T-cell (primary cell): ENCODE data around the gene ARSB. TPM values are rescaled to one million over a fixed set of nuclear protein-coding genes. Genes with fewer than 3 reads are reported as not detected.

Experiments used
- ATAC-seq, 4 experiments: fragments of 200-7000 bp in 3 of 4; fragments of 150-1000 bp in 1 of 4; cut with Tn5 transposase; replicated peaks in 1 of 4; 1 replicate in 3 of 4; 2 replicates in 1 of 4; pipeline ENCODE4 v1.10.0; 2021; ENCODE audit warnings: moderate library complexity in 3 of 4, mild to moderate bottlenecking in 2 of 4, moderate number of reproducible peaks in 1 of 4
- CTCF ChIA-PET, 2 donors: fragments of 300-600 bp; sonication (Branson Sonifier 250); formaldehyde crosslinking; loops; one replicate each; lab custom pipeline; 2022; ENCODE audit warnings: antibody characterized with exemption in 2 of 2; lab: Charles Lee
- POLR2A ChIA-PET, 2 donors: fragments of 300-600 bp; sonication (Branson Sonifier 250); formaldehyde crosslinking; loops; one replicate each; lab custom pipeline; 2022; ENCODE audit warnings: antibody characterized with exemption in 2 of 2; lab: Charles Lee
- DNase-seq, 35 experiments: peaks; one replicate each; pipeline versions ENCODE4 v3.0.0 to v3.0.0-alpha.2; 2013 to 2023
- H3K27ac ChIP-seq: one replicate; pipeline ENCODE4 v1.5.1; 2013; ENCODE audit warnings: low read length
- H3K27me3 ChIP-seq, 2 experiments: replicated peaks in 1 of 2; 1 replicate in 1 of 2; 2 replicates in 1 of 2; pipeline versions ENCODE4 v1.6.1 to v1.7.0; 2013; ENCODE audit warnings: low read length in 1 of 2, mixed read lengths in 1 of 2; ENCODE audit not compliant: control insufficient read depth in 2 of 2, insufficient read depth in 2 of 2; ENCODE audit errors: extremely low read depth in 1 of 2
- H3K36me3 ChIP-seq, 2 donors: 1 replicate in 1 of 2; 2 replicates in 1 of 2; pipeline versions ENCODE4 v1.6.1 to v1.7.0; 2013; ENCODE audit warnings: low read length in 1 of 2; ENCODE audit not compliant: control insufficient read depth in 2 of 2, insufficient read depth in 1 of 2; ENCODE audit errors: extremely low read depth in 1 of 2
- H3K4me1 ChIP-seq, 2 experiments: 1 replicate in 1 of 2; 2 replicates in 1 of 2; pipeline versions ENCODE4 v1.6.1 to v1.7.0; 2013; ENCODE audit warnings: low read length in 2 of 2, mixed read lengths in 1 of 2; ENCODE audit not compliant: insufficient read depth in 2 of 2, control insufficient read depth in 1 of 2; ENCODE audit errors: extremely low read depth in 1 of 2
- H3K4me3 ChIP-seq, 2 donors: 1 replicate in 1 of 2; 2 replicates in 1 of 2; pipeline versions ENCODE4 v1.5.1 to v1.7.0; 2013; ENCODE audit warnings: mild to moderate bottlenecking in 2 of 2, low read length in 1 of 2, moderate library complexity in 1 of 2; ENCODE audit not compliant: control insufficient read depth in 1 of 2; ENCODE audit errors: extremely low read depth in 1 of 2
- H3K9me3 ChIP-seq: 2 replicates; pipeline ENCODE4 v1.7.0; 2013
- H3K27ac Mint-ChIP-seq, 2 donors: one replicate each; pipeline ENCODE4 v1.8.0; 2020 to 2021; ENCODE audit warnings: mild to moderate bottlenecking in 2 of 2, mixed read lengths in 2 of 2
- H3K27me3 Mint-ChIP-seq, 2 donors: one replicate each; pipeline ENCODE4 v1.8.0; 2021 to 2022; ENCODE audit warnings: mixed read lengths in 2 of 2
- H3K36me3 Mint-ChIP-seq: one replicate; pipeline ENCODE4 v1.8.0; 2021; ENCODE audit warnings: mixed read lengths
- H3K4me1 Mint-ChIP-seq, 3 donors: one replicate each; pipeline ENCODE4 v1.8.0; 2020 to 2022; ENCODE audit warnings: mixed read lengths in 3 of 3, mild to moderate bottlenecking in 1 of 3
- H3K4me3 Mint-ChIP-seq, 3 donors: one replicate each; pipeline ENCODE4 v1.8.0; 2020 to 2022; ENCODE audit warnings: mild to moderate bottlenecking in 3 of 3, mixed read lengths in 3 of 3, moderate library complexity in 3 of 3
- H3K9me3 Mint-ChIP-seq, 3 donors: one replicate each; pipeline ENCODE4 v1.8.0; 2020 to 2022; ENCODE audit warnings: mixed read lengths in 3 of 3
- WGBS: methylation state at CpG from one replicate; pipeline ENCODE4 v1.1.5; 2013; ENCODE audit warnings: missing lambda C conversion rate; ENCODE audit not compliant: insufficient coverage; 5-methylcytosine and 5-hydroxymethylcytosine counted together
- total RNA-seq, 35 experiments: library from RNA in 6 of 35; stranded (reverse) in 6 of 35; fragments of 120-200 nt in 1 of 35; gene quantifications; one replicate each; pipeline versions ENCODE4 v1.2.1 to v1.2.4 and lab custom pipeline; 2013 to 2026

ARSB gene
- total RNA-seq, 5 donors from 2014 or later (not counting 1 experiment from before 2014, with no cell fraction given), result 5.6 to 7.1 (median 6.9) TPM

DNA sequence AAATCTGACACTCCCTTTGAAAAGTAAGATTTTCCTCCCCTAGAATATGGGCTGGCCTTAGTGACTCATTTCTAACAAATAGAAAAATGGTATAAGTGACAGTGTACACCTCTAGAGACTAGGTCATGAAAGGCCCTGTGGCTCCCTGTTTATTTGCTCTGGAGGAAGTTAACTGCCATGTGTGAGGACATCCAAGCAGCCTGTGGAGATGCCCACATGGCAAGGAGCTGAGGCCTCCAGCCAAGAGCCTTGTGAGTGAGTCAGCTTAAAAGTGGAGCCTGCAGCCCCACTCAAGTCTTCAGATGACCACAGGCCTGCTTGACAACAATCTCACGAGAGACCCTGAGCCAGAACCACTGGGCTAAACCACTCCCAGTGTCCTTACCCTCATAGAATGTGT is 208.5 kb downstream of the ARSB start:
- H3K36me3 ChIP-seq, result peaks cover 0 to 1% of the 10 kb centered on the region in 2 donors
- H3K36me3 Mint-ChIP-seq, result peaks cover 49% of the 10 kb centered on the region
- peaks cover under 1 to 2% of the 10 kb centered on the region in 2 experiments for H3K4me1 ChIP-seq
- no peak for DNase-seq
- peaks cover 3 to 5% (median 5%) of the 10 kb centered on the region in 3 donors for H3K4me1 Mint-ChIP-seq
- POLR2A ChIA-PET, result no interaction called here
- H3K4me3 Mint-ChIP-seq, result no peak overlapping the region
- no peaks in the 10 kb centered on the region for H3K27me3 Mint-ChIP-seq
- H3K27ac Mint-ChIP-seq, result no peak overlapping the region
- no CpG with 5 or more reads among the region's 1 CpG for WGBS
- no peaks in the 10 kb centered on the region for H3K27me3 ChIP-seq
- no peak for ATAC-seq
- no peak overlapping the region for H3K4me3 ChIP-seq
- H3K9me3 Mint-ChIP-seq, result no peaks in the 10 kb centered on the region
- no peaks in the 10 kb centered on the region for H3K9me3 ChIP-seq
- no peak overlapping the region for H3K27ac ChIP-seq
- CTCF ChIA-PET, result interaction anchor here in 1 of 2 donors (0.6 kb wide), 1 partner anchor 1132 kb away, joined by 5 read pairs; no protein-coding TSS in a partner anchor

DNA sequence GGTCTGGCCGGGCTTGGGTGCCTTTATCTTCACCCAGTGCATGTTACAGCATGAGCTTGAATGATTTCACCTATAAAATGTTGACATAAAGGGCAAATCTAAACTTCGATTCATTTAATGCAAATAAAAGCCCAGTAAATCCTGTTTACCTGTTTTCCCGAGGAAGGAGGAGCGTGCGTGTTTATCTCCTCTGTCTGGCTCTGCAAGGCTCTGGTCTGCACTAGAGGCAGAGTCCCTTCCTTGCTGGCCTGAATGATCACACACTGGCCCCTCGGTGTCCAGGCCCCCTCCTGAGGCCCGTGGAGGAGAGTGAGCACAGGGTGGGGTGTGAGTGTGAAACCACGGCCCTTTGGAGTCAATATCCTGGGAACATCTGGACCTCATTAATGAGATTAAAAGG is 211.5 kb downstream of the ARSB start:
- Mint-ChIP-seq H3K9me3 (no peaks in the 10 kb centered on the region), H3K4me1 (peaks cover 5 to 8% (median 6%) of the 10 kb centered on the region in 3 donors), H3K4me3 (no peak overlapping the region), H3K36me3 (peaks cover 21% of the 10 kb centered on the region), H3K27ac (no peak overlapping the region), H3K27me3 (no peaks in the 10 kb centered on the region)
- Histone ChIP-seq H3K27ac (no peak overlapping the region), H3K4me1 (peaks cover 2% of the 10 kb centered on the region in 2 experiments), H3K9me3 (no peaks in the 10 kb centered on the region), H3K36me3 (no peaks in the 10 kb centered on the region), H3K4me3 (no peak overlapping the region), H3K27me3 (no peaks in the 10 kb centered on the region)
- ChIA-PET CTCF (no interaction called here), POLR2A (no interaction called here)
- DNase-seq (no peak), ATAC-seq (no peak)
- 94% methylated on average over 2 of the region's 8 CpGs for WGBS

DNA sequence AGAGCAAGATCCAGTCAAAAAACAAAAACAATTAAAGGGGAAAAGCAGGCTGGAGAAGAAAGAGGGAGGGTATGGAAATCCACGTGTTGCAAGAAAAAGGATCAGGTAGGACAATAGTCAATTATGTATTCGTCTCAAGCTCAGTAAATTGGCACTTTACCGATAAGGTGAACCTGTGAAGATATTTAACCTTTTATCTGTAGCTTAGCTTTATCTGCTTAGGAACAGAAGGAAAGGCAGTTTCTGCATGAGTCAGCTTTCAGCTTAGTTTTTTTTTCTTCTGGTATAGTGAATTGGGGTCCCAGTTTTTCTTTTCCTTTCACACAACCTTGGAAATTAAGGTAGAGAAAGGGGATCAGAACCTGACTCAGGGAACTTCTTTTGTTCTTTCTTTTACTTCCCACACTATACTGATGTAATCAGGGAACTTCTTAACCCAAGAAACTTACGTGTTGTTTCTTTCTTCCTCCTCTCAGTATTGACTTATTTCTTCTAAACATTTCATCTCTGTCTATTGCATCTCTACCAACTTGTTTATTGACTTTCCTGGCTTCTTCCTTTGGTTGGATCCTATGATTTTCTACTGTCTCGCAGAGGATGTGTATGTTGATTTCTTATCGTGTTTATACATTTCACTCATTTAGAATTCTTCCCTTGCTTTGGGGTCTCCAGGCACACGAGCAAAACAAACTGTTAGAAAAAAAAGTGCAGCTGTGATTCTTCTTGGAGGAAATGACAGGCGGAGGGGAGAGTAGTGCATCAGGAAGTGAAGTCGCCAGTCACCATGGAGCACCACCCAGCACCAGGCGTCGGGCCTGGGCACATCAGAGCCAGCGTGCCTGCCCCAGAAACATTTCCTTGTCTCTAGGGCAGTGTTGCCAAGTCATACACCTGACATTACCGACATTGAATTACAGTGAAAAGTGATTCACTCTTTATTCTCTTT is 213.6 kb downstream of the ARSB start:
- Mint-ChIP-seq H3K9me3 (no peaks in the 10 kb centered on the region), H3K36me3 (peaks cover 16% of the 10 kb centered on the region), H3K27ac (peak overlapping the region in 1 of 2 donors; percentile 40), H3K4me1 (peaks cover 5 to 8% (median 6%) of the 10 kb centered on the region in 3 donors), H3K27me3 (peaks cover 0 to 2% of the 10 kb centered on the region in 2 donors), H3K4me3 (no peak overlapping the region)
- CTCF ChIA-PET, result no interaction called here
- POLR2A ChIA-PET, result no interaction called here
- H3K9me3 ChIP-seq, result no peaks in the 10 kb centered on the region
- H3K4me3 ChIP-seq, result no peak overlapping the region
- DNase-seq (no peak), ATAC-seq (peak in 1 of 4 experiments; percentile 54)
- H3K27ac ChIP-seq, result no peak overlapping the region
- H3K27me3 ChIP-seq, result no peaks in the 10 kb centered on the region
- H3K4me1 ChIP-seq, result peaks cover 2% of the 10 kb centered on the region in 2 experiments
- 78% methylated on average over 3 of the region's 13 CpGs for WGBS
- H3K36me3 ChIP-seq, result no peaks in the 10 kb centered on the region

DNA sequence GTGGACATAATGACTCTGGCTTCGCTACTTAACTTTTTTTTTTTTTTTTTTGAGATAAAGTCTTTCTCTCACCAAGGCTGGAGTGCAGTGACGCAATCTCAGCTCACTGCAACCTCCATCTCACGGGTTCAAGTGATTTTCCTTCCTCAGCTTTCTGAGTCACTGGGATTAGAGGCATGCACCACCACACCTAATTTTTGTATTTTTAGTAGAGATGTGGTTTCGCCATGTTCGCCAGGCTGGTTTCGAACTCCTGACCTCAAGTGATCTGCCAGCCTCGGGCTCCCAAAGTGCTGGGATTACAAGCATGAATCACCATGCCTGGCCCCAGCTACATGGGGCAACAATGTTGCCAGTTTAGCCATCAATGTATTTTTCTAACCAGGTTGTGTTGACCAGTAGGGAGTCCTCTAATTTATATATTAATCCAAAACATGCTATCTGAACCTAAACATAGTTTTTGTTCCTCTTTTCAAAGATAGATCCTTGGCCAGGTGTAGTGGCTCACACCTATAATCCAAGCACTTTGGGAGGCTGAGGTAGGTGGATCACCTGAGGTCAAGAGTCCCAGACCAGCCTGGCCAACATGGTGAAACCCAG is 216.2 kb downstream of the ARSB start:
- Histone ChIP-seq H3K4me3 (no peak overlapping the region), H3K9me3 (no peaks in the 10 kb centered on the region), H3K4me1 (peaks cover 2% of the 10 kb centered on the region in 2 experiments), H3K27me3 (no peaks in the 10 kb centered on the region), H3K36me3 (no peaks in the 10 kb centered on the region), H3K27ac (no peak overlapping the region)
- WGBS, result 82% methylated on average over 2 of the region's 7 CpGs
- Mint-ChIP-seq H3K9me3 (peaks cover 0 to 2% (median 0%) of the 10 kb centered on the region in 3 donors), H3K4me3 (no peak overlapping the region), H3K4me1 (peaks cover 5 to 8% (median 6%) of the 10 kb centered on the region in 3 donors), H3K36me3 (peaks cover 4% of the 10 kb centered on the region), H3K27ac (no peak overlapping the region), H3K27me3 (peaks cover 5% of the 10 kb centered on the region in 2 donors)
- ATAC-seq, result no peak
- no peak for DNase-seq
- POLR2A ChIA-PET, result no interaction called here
- CTCF ChIA-PET, result no interaction called here

DNA sequence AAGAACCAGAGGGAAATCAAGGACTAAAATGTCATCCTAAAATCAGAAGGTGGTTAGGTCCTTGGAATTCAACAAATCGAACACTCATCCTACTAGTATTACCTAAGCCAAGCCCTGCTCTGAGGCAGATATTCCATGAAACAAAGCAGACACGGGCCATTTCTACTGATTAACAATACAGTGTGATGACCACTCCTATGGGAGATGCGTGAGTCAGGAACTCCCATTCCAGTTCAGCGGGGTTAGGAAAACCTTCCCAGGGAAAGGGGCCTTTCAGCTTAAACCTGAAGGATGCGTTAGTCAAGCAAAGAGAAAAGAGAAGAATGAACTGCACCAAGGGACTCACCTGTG is 218.7 kb downstream of the ARSB start:
- peaks cover 0 to 11% (median 0%) of the 10 kb centered on the region in 3 donors for H3K9me3 Mint-ChIP-seq
- no peak overlapping the region for H3K27ac Mint-ChIP-seq
- ATAC-seq, result no peak
- peaks cover 0 to under 1% (median 0%) of the 10 kb centered on the region in 3 donors for H3K4me1 Mint-ChIP-seq
- Histone ChIP-seq H3K27ac (no peak overlapping the region), H3K9me3 (no peaks in the 10 kb centered on the region), H3K4me3 (no peak overlapping the region), H3K36me3 (no peaks in the 10 kb centered on the region), H3K4me1 (no peaks in the 10 kb centered on the region), H3K27me3 (no peaks in the 10 kb centered on the region)
- H3K4me3 Mint-ChIP-seq, result no peak overlapping the region
- peaks cover 6 to 7% of the 10 kb centered on the region in 2 donors for H3K27me3 Mint-ChIP-seq
- no peak for DNase-seq
- POLR2A ChIA-PET, result no interaction called here
- CTCF ChIA-PET, result no interaction called here
- 95% methylated on average over 4 of the region's 5 CpGs for WGBS
- no peaks in the 10 kb centered on the region for H3K36me3 Mint-ChIP-seq

DNA sequence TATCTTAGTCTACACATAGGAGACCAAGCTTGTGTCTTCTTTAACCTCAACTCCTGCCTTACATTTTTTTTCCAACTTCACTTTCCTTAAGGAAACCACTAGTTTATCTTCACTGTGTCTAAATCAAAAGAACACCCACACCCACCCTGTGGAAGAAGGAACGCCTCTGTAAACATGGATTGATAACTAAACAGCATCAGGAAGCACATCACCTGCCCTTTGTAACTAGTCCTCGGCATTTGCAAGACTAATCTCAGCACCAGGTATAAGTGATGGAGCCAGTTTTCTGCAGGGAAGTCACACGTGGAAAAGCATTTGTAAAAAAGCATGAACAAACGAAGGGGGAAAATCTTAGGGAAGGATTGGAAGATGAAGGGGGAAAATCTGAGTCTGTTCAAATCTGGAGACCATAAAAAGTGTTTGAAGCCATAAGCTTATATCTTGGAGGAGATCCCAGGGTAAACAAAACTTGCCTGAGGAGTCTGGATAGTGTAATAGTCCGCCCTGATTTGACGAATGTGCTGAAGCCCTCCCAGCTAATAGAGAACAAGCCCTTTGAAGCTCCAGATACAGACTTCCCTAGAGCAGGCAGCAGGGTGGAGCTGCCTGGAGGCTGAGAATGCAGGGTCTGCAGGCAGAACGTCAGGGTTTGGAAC is 219.2 kb downstream of the ARSB start:
- Mint-ChIP-seq H3K27me3 (peaks cover 6 to 7% of the 10 kb centered on the region in 2 donors), H3K36me3 (no peaks in the 10 kb centered on the region), H3K9me3 (peaks cover 0 to 11% (median 0%) of the 10 kb centered on the region in 3 donors), H3K4me1 (no peaks in the 10 kb centered on the region), H3K27ac (no peak overlapping the region), H3K4me3 (no peak overlapping the region)
- H3K4me3 ChIP-seq, result no peak overlapping the region
- H3K27me3 ChIP-seq, result no peaks in the 10 kb centered on the region
- DNase-seq (no peak), ATAC-seq (no peak)
- no peaks in the 10 kb centered on the region for H3K4me1 ChIP-seq
- H3K9me3 ChIP-seq, result no peaks in the 10 kb centered on the region
- POLR2A ChIA-PET, result interaction anchor here in 1 of 2 donors (0.5 kb wide), 1 partner anchor 1164 kb away, joined by 5 read pairs; no protein-coding TSS in a partner anchor
- CTCF ChIA-PET, result no interaction called here
- no peak overlapping the region for H3K27ac ChIP-seq
- no peaks in the 10 kb centered on the region for H3K36me3 ChIP-seq
- WGBS, result 83% methylated on average over 5 of the region's 7 CpGs
